ENCODE measurements around the gene METAP2.

METAP2 gene

GRCh38 chr12:95515197-95515596 is 41.2 kb downstream of the METAP2 start:
- DNase-seq (ENCODE audit: low read depth), result no peak

DNA sequence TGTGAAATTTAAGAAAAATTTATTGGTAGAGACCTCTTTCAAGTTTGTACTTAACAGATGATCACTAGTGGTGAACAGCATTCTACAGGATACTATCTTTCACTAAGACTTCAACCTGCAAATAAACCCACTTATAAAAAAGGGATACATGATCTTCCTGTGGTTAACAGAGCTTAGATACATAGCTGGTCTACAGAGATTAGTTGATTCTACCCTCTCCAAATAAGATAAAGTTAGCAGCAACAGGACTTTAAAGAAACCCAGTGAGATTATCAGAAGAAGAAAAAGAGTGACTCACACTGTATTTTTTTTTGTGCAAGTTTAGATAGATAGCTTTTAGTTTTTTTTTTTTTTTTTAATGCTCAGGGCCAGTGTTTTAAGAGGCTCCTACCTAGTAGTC is 42.8 kb downstream of the METAP2 start:
- no peak for DNase-seq (ENCODE audit: low read depth)

DNA sequence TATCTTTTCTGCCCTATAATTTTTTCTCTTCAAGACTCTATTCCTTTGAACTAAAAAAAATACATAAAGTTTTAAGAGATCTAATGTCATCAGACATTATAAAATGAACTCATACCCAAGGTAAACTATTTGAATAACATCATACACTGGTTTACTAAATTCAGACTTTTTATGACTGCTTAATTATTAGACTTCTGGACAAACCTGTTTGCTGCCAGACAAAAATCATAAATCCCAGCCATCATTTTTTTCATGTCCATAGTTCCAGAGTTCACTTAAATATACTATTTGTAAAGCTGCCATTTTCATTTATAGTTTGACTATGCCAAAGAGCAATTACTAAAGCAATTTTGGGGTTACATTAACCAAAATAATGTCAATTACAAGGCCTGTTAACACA is 43.3 kb downstream of the METAP2 start:
- no peak for DNase-seq (ENCODE audit: low read depth)

- no peak for DNase-seq (ENCODE audit: low read depth)
Observed at GRCh38 chr12:95518944-95519343, 45.0 kb downstream of the METAP2 start.

- DNase-seq (ENCODE audit: low read depth), result no peak
Observed at GRCh38 chr12:95520816-95521215, 46.9 kb downstream of the METAP2 start.

- DNase-seq (ENCODE audit: low read depth), result no peak
Observed at GRCh38 chr12:95522692-95523091, 48.7 kb downstream of the METAP2 start.

- no peak for DNase-seq (ENCODE audit: low read depth)
Observed at GRCh38 chr12:95528431-95528830, 54.5 kb downstream of the METAP2 start.

- DNase-seq (ENCODE audit: low read depth), result no peak
Observed at GRCh38 chr12:95529693-95530225, 55.8 kb downstream of the METAP2 start.

- DNase-seq (ENCODE audit: low read depth), result no peak
Observed at GRCh38 chr12:95532851-95533250, 58.9 kb downstream of the METAP2 start.

DNA sequence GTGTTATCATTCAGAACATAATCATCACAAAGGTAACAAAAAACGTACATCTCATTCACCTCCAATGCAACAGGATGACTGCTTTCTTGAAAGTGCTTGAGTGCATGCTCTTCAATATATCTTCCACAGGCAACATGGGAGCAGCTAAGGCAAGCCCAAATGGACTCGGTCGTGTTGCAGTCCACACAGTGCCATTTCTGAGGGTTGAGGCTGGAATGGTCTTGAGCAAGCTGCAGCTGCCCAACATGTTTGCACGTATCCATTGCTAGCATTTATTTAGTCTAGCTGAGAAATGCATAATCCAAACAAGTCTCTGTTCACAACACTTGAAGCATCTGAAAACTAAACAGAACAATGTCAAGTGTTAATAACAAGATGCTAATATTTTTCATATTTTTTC is 60.0 kb downstream of the METAP2 start:
- DNase-seq (ENCODE audit: low read depth), result no peak

DNA sequence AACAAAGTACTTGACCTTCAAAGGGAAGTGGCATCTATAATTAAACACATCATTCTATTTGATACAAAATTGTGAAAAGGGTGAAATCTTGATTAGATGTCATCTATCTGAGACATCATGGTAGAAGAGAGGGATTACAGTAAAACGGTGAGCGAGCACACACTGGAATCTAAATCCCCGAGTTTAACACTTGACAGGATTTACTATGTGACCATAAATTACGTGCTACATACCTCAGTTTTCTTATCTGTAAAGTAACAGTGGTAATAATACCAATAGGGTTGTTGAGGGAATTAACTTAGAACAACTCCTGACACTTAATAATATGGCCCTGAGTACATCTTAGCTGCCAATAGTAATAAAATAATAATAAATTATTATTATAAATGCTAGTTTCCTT is 64.1 kb downstream of the METAP2 start:
- no peak for DNase-seq (ENCODE audit: low read depth)

DNA sequence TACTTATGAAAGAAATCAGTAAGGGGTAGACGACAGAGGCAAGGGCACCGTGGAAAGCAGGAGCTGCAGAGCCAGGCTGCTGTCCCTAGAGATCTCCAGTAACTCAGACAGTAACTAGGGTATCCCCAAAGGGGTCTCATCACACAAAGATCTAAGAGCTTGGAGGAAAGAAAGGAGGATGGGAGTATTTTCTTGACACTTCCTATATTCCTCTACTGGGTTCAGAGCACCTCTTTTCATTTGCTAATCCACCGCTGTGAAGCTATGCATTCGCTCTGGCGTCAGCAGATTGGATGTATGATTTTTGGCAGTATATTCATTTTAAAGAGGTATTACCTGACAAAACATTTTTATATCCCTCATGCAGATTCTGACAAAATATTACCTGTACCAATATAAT is 64.7 kb downstream of the METAP2 start:
- no peak for DNase-seq (ENCODE audit: low read depth)

- DNase-seq (ENCODE audit: low read depth), result no peak
Observed at GRCh38 chr12:95541436-95541835, 67.5 kb downstream of the METAP2 start.

DNA sequence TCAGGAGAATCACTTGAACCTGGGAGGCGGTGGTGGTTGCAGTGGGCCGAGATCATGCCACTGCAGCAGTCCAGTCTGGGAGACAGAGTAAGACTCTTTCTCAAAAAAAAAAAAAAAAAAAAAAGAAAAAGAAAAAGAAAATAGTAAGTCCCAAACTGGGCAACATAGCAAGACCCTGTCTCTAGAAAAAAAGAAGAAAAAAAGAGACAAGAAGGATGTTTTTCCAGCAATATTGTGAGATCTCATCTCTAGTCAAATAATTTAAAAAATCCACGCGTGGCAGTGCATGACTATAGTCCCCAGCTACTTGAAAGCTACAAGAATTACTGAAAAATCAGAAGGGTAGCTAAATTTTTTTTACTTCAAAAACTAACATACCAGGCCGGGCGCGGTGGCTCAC is 69.4 kb downstream of the METAP2 start:
- DNase-seq (ENCODE audit: low read depth), result no peak

DNA sequence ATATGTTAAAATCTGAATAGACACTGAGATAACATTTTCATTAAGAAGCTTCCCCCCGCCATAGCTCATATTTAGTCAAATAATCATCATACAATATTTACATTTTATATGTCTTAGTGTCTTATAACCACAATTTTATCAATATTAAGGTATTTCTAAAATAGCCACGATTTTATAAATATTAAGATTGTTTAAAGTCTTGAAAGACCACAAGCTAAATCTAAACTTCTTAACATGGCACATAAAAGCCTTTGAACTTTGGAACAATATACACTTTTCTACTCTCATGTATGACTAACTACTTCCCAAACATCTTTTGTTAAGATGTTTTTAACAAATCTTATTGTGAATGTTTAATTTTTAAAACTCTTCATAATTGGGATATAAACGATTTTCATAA is 70.8 kb downstream of the METAP2 start:
- no peak for DNase-seq (ENCODE audit: low read depth)

DNA sequence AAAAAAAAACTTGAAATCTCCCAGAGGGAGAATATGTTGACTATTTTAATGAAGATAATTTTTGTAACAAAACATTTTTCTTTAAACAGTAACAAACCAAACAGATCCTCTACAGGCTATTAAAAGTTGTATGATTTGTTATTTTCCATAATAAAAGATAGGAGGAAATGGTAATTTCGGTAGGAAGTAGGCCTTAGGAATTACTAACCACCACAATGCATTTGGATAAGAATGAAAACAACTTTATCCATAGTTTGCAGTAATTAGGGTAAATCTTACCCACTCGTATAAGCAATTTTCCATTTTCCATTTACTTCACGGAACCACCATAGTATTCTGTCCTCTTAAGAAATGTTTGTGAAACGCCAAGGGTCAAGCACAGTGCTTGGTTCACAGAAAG is 71.4 kb downstream of the METAP2 start:
- DNase-seq (ENCODE audit: low read depth), result no peak

GRCh38 chr12:95545731-95546490 is 72.0 kb downstream of the METAP2 start:
- no peak for DNase-seq (ENCODE audit: low read depth)

- DNase-seq (ENCODE audit: low read depth), result no peak
Observed at GRCh38 chr12:95546491-95546813, 72.5 kb downstream of the METAP2 start.

GRCh38 chr12:95547522-95548055 is 73.6 kb downstream of the METAP2 start:
- no peak for DNase-seq (ENCODE audit: low read depth)

GRCh38 chr12:95548056-95548538 is 74.1 kb downstream of the METAP2 start:
- DNase-seq (ENCODE audit: low read depth), result peak; percentile 16

DNA sequence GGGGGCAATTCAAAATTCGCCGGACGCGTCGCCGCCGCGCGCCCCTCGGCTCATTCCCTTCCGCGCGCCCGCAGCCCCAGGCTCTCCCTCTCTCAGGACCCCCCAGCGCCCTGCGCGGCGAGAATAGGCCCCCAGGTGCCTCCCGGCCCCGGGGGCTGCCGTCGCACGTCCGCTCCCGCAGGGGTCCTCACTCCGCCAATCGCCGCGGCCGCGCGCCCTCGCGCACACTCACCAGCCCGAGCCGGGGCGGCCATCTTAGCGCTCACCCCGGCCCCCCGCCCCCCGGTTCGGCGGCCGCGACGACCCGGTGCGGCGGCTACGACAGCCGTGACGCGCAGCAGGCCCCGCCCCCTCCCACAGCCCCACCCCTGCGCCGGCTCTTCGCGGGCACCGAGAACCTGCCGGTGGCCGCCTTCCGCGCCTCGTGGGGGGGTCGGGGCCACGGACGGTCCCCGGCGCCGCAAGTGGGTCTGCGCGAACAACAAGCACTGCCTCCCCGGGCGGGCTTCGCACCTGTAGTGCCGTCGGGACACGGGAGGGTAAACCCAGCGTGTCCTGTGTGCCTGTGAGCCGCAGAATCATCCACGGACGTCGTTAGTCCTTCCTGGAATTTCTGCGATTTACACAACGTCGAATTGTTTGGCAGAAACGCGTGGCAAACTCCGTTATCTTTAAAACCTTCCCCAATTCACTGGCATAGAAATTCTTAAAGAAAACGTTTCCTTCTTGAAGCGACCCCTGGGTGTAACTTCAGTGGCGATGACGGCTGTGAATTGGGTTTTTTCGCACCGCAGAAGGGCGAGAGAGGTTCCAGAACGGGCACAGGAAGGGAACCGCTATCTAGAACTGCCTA is 74.8 kb downstream of the METAP2 start:
- peak; percentile 55 for DNase-seq (ENCODE audit: low read depth)

GRCh38 chr12:95549392-95550084 is 75.6 kb downstream of the METAP2 start:
- DNase-seq (ENCODE audit: low read depth), result no peak
